HG02571 (cell line): ENCODE results near the gene SLX9.
"Not testable (repeated sequence)": the region's sequence is repeated elsewhere in the genome, so short reads cannot be mapped to it uniquely, and the experiment has no call there.

Experiments
- ATAC-seq: cut with Tn5 transposase; IDR thresholded peaks from one replicate; pipeline ENCODE4 v1.9.1; 2021; ENCODE audit warnings: mild to moderate bottlenecking, moderate library complexity; ENCODE audit not compliant: unreplicated experiment

SLX9 gene

DNA sequence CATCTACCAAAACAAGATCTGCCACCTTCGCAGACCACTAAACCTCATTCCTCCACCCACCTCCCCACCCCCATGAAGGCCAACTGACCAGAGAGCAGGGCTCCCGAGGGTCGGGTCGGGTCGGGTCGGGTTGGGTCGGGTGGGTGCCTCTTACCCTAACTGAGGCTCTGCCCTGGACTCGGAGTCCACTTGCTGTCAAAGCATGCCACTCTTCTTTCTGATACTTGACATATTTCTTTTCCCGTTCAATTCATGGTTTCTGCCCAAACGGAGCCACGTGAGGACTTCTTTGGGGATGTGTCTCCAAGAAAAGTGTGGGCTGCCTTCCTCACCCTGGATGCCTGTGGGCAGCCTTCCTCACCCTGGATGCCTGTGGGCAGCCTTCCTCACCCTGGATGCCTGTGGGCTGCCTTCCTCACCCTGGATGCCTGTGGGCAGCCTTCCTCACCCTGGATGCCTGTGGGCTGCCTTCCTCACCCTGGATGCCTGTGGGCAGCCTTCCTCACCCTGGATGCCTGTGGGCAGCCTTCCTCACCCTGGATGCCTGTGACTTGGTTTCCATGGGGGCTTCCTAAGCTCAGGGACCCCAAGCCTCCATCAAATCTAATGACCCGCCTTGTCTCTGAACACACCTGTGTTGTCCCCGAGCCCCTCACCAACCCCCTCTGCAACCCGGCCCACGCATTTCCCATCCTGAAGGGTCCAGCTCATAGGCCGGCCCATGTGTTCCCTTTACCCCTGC lies 11.2 kb upstream of the SLX9 start:
- not testable (repeated sequence) for ATAC-seq

GRCh38 chr21:44929242-44929798 lies 10.5 kb upstream of the SLX9 start:
- ATAC-seq: no peak

- ATAC-seq: no peak
These were observed 9.9 kb upstream of the SLX9 start for GRCh38 chr21:44929799-44930542.

DNA sequence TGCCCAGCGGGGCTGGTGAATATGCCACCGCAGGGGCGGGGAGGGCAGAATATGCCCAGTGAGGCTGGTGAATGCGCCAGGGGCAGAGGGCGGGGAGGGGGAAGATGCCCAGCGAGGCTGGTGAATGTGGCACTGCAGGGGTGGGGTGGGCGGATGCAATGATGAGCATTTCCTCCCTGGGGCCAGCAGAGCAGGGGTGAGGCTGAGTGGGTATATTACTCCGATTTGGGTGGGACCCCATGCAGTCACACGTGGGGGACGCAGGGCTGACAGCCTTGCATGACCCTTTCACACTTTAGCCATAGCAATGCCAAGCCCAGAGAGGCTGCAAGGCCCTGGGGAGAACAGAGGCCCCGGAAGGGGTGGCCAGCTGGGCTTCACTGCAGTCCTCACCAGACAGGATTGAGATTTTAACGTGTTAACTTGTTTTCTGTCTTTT lies 9.3 kb upstream of the SLX9 start:
- no peak for ATAC-seq

- ATAC-seq: no peak
These were observed 8.7 kb upstream of the SLX9 start for GRCh38 chr21:44931137-44931500.

- ATAC-seq: no peak
These were observed 8.1 kb upstream of the SLX9 start for GRCh38 chr21:44931501-44932407.

GRCh38 chr21:44932408-44933181 lies 7.2 kb upstream of the SLX9 start:
- no peak for ATAC-seq

DNA sequence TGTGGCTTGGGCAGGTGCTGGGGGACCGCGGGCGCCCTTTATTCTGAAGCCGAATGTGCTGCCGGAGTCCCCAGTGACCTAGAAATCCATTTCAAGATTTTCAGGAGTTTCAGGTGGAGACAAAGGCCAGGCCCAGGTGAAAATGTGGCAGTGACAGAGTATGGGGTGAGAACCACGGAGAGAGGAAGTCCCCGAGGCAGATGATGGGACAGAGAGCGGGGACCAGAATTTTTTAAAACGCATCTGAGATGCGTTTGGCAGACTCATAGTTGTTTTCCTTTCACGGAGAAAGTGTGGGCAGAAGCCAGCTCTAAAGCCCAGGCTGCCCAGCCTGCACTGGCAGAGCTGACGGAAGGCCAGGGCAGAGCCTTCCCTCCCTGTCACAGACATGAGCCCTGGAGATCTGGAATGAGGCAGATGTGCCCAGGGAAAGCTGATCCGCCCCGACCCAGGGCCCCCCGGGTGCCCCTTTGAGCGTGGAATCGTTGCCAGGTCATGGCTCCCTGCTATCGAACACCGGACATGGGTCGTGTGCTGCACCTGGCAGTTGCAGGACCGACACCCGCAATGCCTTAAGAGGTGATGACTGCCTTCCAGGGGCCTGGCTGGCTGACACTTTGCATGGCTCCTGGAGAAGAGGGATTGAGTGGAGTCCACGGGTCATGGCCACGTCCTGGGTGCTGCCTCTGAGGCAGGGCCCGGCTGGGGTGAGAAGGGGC lies 6.5 kb upstream of the SLX9 start:
- ATAC-seq: no peak

GRCh38 chr21:44933918-44934260 lies 5.9 kb upstream of the SLX9 start:
- ATAC-seq: no peak

DNA sequence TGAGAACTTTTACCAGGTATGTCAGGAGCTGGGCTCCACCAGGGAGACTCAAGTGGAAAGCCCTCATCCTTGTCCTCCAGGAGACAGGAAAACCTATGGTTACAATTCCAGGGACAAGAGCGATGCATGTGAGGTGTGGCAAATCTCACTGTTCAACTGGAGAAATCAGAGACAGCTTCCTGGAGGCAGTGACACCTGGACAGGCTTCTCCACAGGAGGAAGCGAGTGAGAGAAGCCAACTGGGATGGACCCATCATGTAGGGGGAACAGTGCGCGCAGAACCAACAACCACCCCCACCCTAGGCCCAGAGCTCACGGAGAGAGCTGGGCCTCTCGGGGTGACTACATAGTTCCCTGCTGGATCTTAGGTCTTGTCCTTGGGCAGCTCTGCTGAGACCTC lies 5.6 kb upstream of the SLX9 start:
- ATAC-seq: no peak

GRCh38 chr21:44934797-44935532 lies 4.9 kb upstream of the SLX9 start:
- no peak for ATAC-seq

- no peak for ATAC-seq
These were observed 4.3 kb upstream of the SLX9 start for GRCh38 chr21:44935533-44935927.

DNA sequence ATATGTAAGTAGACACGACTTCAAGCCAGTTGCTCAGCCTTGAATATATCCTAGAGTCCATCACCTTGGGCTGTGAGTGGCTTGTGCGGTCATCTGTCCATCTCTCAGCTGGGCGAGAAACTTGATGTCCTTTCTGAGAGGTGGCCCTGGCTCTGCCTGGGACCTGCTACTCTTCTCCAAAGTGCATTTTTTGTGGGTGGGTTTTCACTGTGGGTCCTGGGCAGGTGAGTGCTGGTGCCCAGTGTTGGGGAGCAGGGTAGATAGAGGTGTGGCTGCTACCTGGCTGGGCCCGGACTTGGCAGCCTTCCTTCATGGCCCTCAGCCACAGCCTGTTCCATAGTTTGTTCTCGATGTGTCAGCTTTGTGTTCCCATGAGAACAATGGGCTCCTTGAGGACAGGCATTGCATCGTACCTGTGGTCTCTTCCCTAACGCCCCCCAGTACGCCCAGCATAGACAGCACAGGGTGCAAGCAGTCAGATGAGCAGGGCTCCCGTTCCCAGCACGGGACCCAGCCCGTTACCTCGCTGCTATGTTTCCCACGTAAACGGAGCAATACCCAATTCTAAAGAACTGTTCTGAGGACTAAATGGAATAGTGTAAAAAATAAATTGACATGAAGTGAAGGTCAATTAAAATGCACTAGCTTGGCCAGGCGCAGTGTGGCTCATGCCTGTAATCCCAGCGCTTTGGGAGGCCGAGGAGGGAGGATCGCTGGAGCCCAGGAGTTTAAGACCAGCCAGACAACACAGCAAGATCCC lies 877 bp upstream of the SLX9 start:
- no peak for ATAC-seq

DNA sequence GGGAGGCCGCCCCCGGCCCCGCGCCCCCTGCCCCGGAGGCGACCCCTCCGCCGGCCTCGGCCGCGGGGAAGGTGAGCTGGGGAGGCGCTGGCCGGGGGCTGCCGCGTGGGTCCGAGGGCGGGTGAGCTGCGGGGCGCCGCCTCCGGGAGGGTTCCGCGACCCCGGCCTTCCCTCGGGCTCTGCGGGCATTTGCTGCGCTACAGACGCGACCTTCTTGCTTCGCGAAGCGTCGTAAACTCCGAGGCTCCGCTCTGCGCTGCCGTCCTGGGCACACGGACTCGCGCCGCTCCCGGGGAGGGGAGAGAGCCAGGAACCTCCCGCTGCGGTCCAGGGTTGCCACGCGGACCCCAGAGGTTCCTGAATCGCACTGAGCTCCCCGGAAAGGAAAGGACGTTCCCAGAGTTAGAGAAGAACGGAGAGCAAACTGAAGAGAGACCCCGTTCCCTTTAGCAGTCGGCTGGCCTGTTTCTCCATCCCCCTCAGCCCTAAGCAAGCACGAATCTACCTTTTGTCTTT lies 345 bp downstream of the SLX9 start:
- no peak for ATAC-seq

- ATAC-seq: no peak
These were observed 1.7 kb downstream of the SLX9 start for GRCh38 chr21:44941567-44941966.

DNA sequence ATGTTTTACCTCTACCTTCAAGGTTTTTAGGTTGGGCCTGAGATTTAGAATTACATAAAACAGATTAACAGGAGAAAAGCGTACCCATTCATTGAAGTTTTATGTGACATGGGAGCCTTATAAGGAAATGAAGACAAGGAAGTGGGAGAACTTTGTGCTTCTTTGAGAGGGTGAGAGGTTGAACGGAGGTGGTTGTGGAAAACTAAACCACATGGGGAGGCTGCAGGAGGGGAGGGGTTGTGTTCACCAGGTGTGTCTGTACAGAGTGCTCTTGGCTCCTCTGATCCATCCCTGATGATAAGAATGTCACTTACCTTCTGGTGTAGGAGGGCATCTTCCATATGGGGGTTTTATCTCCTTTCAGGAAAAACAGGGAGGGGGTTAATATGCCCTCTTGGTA lies 2.7 kb downstream of the SLX9 start:
- ATAC-seq: no peak

GRCh38 chr21:44943005-44943685 lies 3.3 kb downstream of the SLX9 start:
- no peak for ATAC-seq
